K562 (cell line): ENCODE data around the gene SORCS2.

Experiments used
- ATF1 ChIP-seq, 2 experiments: fragments of 450-650 bp in 1 of 2; IDR thresholded peaks; 2 replicates each; pipeline ENCODE4 v1.6.1; 2016; ENCODE audit warnings: missing compliant biosample characterization in 1 of 2, missing genetic modification characterization in 1 of 2
- KLF10 ChIP-seq: fragments of 250-450 bp; sonication (Bioruptor Pico); IDR thresholded peaks from 2 replicates; pipeline ENCODE4 v1.6.1; 2021; ENCODE audit warnings: matching md5 sums
- MAZ ChIP-seq, 2 experiments: fragments of 450-650 bp in 1 of 2; sonication (generic) in 1 of 2; formaldehyde crosslinking; IDR thresholded peaks in 1 of 2; conservative IDR thresholded peaks in 1 of 2; 2 replicates each; pipeline versions ENCODE4 v1.4.0 to v1.5.0; 2020; ENCODE audit warnings: mild to moderate bottlenecking in 1 of 2, missing genetic modification reagents in 1 of 2
- MTF1 ChIP-seq: fragments of 250-450 bp; sonication (Bioruptor Pico); IDR thresholded peaks from 2 replicates; pipeline ENCODE4 v1.9.0; 2021; ENCODE audit warnings: moderate library complexity, mild to moderate bottlenecking, inconsistent platforms, borderline replicate concordance
- NBN ChIP-seq: fragments of 450-650 bp; IDR thresholded peaks from 2 replicates; pipeline ENCODE4 v1.6.1; 2016; ENCODE audit warnings: low read depth, mild to moderate bottlenecking
- SIN3A ChIP-seq, 2 experiments: fragments of 150-350 bp in 1 of 2; IDR thresholded peaks; 2 replicates each; pipeline ENCODE4 v1.6.1; 2011 to 2016; ENCODE audit warnings: borderline replicate concordance in 2 of 2, low read depth in 2 of 2, low read length in 2 of 2, mild to moderate bottlenecking in 2 of 2, moderate library complexity in 2 of 2; ENCODE audit not compliant: control insufficient read depth in 1 of 2
- ZNF274 ChIP-seq: IDR thresholded peaks from 2 replicates; pipeline ENCODE4 v1.6.1; 2011; ENCODE audit warnings: low read depth, mild to moderate bottlenecking, low read length, moderate library complexity, borderline replicate concordance
- ZNF384 ChIP-seq: IDR thresholded peaks from 2 replicates; pipeline ENCODE4 v1.6.1; 2012; ENCODE audit warnings: low read depth, low read length, improper control_type of control experiment
- ZZZ3 ChIP-seq: fragments of 450-650 bp; IDR thresholded peaks from 2 replicates; pipeline ENCODE4 v1.6.1; 2016; ENCODE audit warnings: antibody characterized with exemption, mild to moderate bottlenecking, moderate library complexity
- TF ChIP-seq, protein P1 (sequence below): fragments of 250-450 bp; sonication (Bioruptor Pico); IDR thresholded peaks from 2 replicates; pipeline ENCODE4 v1.4.0; 2020; ENCODE audit warnings: mild to moderate bottlenecking
- TF ChIP-seq, protein P2 (sequence below), 3 experiments: IDR thresholded peaks in 2 of 3; conservative IDR thresholded peaks in 1 of 3; 2 replicates each; pipeline ENCODE4 v1.5.1; 2011 to 2012; ENCODE audit warnings: low read length in 3 of 3, mild to moderate bottlenecking in 3 of 3, control low read depth in 2 of 3, improper control_type of control experiment in 1 of 3, inconsistent platforms in 1 of 3, low read depth in 1 of 3, mixed read lengths in 1 of 3, moderate library complexity in 1 of 3; ENCODE audit not compliant: insufficient read depth in 2 of 3
- TF ChIP-seq, protein P3 (sequence below): sonication (generic); formaldehyde crosslinking; IDR thresholded peaks from 2 replicates; pipeline ENCODE4 v1.8.1; 2023; ENCODE audit warnings: mild to moderate bottlenecking, missing genetic modification reagents
- TF ChIP-seq, protein P4 (sequence below), 2 experiments: fragments of 150-350 bp in 1 of 2; IDR thresholded peaks; 2 replicates each; pipeline ENCODE4 v1.6.1; 2012 to 2016; ENCODE audit warnings: low read depth in 2 of 2, low read length in 2 of 2, mild to moderate bottlenecking in 1 of 2, moderate library complexity in 1 of 2

DNA sequence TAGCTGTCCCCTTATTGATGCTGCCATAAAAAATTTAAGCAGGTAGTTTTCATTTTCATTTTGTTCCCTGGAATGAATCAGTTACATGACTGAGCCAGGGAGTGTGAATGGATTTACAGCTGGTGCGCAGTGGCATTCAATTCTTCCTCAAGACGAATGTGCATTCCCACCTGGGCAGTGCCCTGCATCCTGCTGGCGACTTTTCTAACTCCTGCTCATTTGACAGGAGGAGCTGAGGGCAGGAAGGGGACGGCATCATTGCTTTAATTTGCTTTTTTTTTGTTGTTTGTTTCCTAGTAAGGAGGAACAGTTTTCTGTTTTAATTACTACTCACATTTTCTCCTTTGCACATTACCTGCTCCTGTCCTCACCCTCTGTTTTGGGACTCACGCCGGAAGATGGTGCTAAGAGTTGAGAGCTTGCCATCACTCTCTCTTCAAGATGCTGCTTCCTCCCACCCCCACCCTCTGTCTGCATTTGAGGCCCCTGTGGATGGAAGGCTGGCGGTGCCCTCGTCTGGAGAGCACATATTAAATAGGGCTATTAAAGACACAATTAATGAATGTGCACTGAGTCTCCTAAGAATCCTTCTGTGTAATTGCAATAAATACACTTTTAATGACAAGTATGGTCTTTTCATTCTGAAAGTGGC is 206.6 kb downstream of the SORCS2 start:
- TF ChIP-seq ZNF274 (no peak), ZZZ3 (no peak), NBN (no peak), SIN3A (IDR thresholded peaks at IDR 0.05; ENCODE audit: borderline replicate concordance in 2 of 2, control insufficient read depth in 1 of 2, low read depth in 2 of 2, low read length in 2 of 2) (no peak), ZNF384 (no peak), MAZ (CRISPR knock-in tag; conservative IDR thresholded peaks at IDR 0.05 in 1 of 2, IDR thresholded peaks at IDR 0.05 in 1 of 2) (no peak), KLF10 (CRISPR knock-in tag) (no peak), ATF1 (CRISPR knock-in tag; IDR thresholded peaks at IDR 0.05) (no peak), ATF1 (tag; IDR thresholded peaks at IDR 0.05) (no peak), MTF1 (CRISPR knock-in tag) (no peak)
- TF ChIP-seq, protein P1, sequence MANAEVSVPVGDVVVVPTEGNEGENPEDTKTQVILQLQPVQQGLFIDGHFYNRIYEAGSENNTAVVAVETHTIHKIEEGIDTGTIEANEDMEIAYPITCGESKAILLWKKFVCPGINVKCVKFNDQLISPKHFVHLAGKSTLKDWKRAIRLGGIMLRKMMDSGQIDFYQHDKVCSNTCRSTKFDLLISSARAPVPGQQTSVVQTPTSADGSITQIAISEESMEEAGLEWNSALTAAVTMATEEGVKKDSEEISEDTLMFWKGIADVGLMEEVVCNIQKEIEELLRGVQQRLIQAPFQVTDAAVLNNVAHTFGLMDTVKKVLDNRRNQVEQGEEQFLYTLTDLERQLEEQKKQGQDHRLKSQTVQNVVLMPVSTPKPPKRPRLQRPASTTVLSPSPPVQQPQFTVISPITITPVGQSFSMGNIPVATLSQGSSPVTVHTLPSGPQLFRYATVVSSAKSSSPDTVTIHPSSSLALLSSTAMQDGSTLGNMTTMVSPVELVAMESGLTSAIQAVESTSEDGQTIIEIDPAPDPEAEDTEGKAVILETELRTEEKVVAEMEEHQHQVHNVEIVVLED (CRISPR knock-in tag) = no peak
- TF ChIP-seq, protein P2, sequence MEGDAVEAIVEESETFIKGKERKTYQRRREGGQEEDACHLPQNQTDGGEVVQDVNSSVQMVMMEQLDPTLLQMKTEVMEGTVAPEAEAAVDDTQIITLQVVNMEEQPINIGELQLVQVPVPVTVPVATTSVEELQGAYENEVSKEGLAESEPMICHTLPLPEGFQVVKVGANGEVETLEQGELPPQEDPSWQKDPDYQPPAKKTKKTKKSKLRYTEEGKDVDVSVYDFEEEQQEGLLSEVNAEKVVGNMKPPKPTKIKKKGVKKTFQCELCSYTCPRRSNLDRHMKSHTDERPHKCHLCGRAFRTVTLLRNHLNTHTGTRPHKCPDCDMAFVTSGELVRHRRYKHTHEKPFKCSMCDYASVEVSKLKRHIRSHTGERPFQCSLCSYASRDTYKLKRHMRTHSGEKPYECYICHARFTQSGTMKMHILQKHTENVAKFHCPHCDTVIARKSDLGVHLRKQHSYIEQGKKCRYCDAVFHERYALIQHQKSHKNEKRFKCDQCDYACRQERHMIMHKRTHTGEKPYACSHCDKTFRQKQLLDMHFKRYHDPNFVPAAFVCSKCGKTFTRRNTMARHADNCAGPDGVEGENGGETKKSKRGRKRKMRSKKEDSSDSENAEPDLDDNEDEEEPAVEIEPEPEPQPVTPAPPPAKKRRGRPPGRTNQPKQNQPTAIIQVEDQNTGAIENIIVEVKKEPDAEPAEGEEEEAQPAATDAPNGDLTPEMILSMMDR (IDR thresholded peaks at IDR 0.05 in 2 of 3, conservative IDR thresholded peaks at IDR 0.05 in 1 of 3; ENCODE audit: insufficient read depth in 2 of 3, low read depth in 1 of 3, low read length in 3 of 3) = no peak
- TF ChIP-seq, protein P3, sequence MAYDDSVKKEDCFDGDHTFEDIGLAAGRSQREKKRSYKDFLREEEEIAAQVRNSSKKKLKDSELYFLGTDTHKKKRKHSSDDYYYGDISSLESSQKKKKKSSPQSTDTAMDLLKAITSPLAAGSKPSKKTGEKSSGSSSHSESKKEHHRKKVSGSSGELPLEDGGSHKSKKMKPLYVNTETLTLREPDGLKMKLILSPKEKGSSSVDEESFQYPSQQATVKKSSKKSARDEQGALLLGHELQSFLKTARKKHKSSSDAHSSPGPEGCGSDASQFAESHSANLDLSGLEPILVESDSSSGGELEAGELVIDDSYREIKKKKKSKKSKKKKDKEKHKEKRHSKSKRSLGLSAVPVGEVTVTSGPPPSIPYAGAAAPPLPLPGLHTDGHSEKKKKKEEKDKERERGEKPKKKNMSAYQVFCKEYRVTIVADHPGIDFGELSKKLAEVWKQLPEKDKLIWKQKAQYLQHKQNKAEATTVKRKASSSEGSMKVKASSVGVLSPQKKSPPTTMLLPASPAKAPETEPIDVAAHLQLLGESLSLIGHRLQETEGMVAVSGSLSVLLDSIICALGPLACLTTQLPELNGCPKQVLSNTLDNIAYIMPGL (CRISPR knock-in tag) = no peak
- TF ChIP-seq, protein P4, sequence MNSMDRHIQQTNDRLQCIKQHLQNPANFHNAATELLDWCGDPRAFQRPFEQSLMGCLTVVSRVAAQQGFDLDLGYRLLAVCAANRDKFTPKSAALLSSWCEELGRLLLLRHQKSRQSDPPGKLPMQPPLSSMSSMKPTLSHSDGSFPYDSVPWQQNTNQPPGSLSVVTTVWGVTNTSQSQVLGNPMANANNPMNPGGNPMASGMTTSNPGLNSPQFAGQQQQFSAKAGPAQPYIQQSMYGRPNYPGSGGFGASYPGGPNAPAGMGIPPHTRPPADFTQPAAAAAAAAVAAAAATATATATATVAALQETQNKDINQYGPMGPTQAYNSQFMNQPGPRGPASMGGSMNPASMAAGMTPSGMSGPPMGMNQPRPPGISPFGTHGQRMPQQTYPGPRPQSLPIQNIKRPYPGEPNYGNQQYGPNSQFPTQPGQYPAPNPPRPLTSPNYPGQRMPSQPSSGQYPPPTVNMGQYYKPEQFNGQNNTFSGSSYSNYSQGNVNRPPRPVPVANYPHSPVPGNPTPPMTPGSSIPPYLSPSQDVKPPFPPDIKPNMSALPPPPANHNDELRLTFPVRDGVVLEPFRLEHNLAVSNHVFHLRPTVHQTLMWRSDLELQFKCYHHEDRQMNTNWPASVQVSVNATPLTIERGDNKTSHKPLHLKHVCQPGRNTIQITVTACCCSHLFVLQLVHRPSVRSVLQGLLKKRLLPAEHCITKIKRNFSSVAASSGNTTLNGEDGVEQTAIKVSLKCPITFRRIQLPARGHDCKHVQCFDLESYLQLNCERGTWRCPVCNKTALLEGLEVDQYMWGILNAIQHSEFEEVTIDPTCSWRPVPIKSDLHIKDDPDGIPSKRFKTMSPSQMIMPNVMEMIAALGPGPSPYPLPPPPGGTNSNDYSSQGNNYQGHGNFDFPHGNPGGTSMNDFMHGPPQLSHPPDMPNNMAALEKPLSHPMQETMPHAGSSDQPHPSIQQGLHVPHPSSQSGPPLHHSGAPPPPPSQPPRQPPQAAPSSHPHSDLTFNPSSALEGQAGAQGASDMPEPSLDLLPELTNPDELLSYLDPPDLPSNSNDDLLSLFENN (IDR thresholded peaks at IDR 0.05; ENCODE audit: low read depth in 2 of 2, low read length in 2 of 2) = no peak
